Lower leg skin (tissue), 3 donors: Measurements from ENCODE around the gene DNAI7.

Experiments used
- CTCF ChIP-seq, 3 donors: fragments of 450-650 bp; IDR thresholded peaks; one replicate each; pipeline ENCODE4 v1.5.1; 2016; ENCODE audit warnings: antibody characterized with exemption in 3 of 3, mild to moderate bottlenecking in 3 of 3, moderate library complexity in 2 of 3
- POLR2A ChIP-seq, 2 donors: fragments of 450-650 bp; IDR thresholded peaks; one replicate each; pipeline ENCODE4 v1.6.1; 2016 to 2017; ENCODE audit warnings: antibody characterized with exemption in 2 of 2, mild to moderate bottlenecking in 1 of 2, moderate library complexity in 1 of 2

GRCh38 chr12:25162866-25163265, 32.1 kb downstream of the DNAI7 start:
- TF ChIP-seq CTCF (IDR thresholded peaks at IDR 0.05) (no peak), POLR2A (IDR thresholded peaks at IDR 0.05) (no peak)
